ENCODE measurements around the gene MRPL53. TPM values are rescaled to one million over a fixed set of nuclear protein-coding genes. Genes with fewer than 3 reads are reported as not detected.

The MRPL53 gene
- polyA plus RNA-seq, 4 donors = 46.7 to 75.1 (median 54.3) TPM

DNA sequence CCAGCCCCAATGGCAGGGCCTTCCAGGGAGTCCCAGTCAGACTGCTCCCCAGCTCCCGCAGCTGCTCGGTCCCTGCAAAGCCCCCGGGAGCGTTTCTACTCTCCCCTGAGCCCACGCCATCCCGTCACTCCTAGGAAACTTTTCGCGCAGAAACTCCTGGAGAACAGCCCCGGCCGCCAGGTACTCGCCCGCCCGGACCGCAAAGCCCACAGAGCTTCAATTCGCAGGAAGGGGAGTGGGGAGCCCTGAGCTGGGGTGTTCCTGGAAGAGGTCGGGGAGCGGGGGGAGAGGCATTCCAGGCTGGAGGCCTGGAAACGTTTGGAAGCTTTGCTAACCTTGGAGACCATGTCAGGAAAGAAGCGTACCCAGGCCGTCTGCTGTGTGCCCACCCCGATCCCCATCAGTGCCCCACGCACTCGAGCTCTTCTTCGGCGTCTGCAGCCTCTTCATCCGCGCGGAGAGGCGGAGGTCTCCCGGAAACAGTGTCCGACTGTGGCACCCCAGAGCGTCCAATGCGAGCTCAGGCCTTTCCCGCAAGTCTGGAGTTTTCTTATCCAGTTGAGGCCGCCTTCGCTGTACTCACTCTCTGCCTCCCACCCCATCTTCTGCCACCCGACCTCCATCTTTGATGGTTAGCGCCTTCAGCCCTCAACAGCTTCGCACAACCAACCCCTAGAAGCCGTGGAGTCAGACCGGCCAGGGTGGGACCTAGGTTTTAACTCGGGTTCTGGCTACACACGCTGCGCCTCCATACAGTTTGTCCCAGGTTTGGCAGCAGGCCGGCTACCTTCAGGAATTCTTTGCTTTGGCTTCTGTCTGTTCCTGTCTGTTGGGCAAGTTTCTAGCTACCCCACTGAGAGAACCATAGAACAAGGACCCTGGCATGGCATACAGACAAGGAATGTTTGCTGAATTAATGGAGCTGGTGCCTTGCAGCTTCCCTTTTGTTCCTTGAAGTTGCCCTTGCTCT is 31.3 kb upstream of the MRPL53 start:
- Histone ChIP-seq H3K36me3 (ENCODE audit: control insufficient read depth in 3 of 3, insufficient read depth in 2 of 3, low read depth in 1 of 3, low read length in 3 of 3) (peaks cover 0 to 27% (median 0%) of the 10 kb centered on the region in 3 donors), H3K27me3 (ENCODE audit: control insufficient read depth in 3 of 3, insufficient read depth in 3 of 3, low read length in 3 of 3) (peaks cover 0 to 39% (median 0%) of the 10 kb centered on the region in 3 donors), H3K4me3 (ENCODE audit: low read depth in 1 of 3, low read length in 3 of 3) (peak overlapping the region; percentile 3 to 85 (median 82)), H3K9me3 (ENCODE audit: control insufficient read depth in 2 of 2, insufficient read depth in 1 of 2, low read depth in 1 of 2, low read length in 1 of 2) (no peaks in the 10 kb centered on the region), H3K27ac (ENCODE audit: low read depth in 1 of 3, low read length in 2 of 3) (peak overlapping the region; percentile 94 to 98 (median 97)), H3K4me1 (ENCODE audit: control insufficient read depth in 3 of 3, insufficient read depth in 2 of 3, low read depth in 1 of 3, low read length in 2 of 3) (peaks cover 3 to 55% (median 9%) of the 10 kb centered on the region in 3 donors)
- no peak for FAIRE-seq
- no peak for DNase-seq
- WGBS, 3 donors = 12 to 38% (median 26%) methylated on average over 43 to 45 of the region's 45 CpGs

DNA sequence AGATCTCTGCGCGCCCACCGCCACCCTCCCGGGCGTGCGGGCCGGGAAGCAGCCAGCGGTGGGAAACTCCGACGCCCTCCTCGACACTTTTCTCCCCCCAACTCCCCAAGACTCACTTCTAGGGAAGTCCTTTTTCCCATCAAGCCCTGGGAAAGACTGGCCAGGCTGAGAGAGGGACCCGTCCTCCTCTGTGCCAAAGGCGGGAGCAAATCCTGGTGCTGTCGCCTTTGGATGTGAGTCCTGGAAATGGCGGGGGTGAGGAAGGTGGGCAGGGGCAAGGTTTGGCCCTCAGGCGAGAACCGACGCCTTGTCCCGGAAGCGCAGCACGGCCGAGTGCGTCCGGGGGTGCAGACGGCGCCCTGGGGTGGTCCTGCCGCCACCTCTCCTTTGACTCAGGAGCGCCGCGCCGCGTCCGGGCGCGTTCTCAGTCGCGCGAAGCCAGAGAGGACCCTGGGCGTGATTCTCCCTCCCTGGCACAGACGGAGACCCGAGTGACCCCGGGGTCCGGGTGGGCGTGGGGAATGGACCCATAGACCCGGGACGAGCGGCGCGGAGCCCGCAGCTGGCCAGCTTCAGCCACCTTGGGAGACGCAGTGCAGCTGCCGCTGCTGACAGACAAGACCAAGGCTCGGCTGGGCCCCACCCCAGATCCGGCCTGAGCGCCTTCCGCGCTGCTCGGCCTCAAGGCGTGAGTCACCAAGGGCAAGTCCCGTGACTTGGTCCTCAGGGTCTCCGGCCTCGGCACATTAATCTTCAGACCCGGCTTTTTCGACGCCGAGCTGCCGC is 30.4 kb upstream of the MRPL53 start:
- Histone ChIP-seq H3K4me1 (ENCODE audit: control insufficient read depth in 3 of 3, insufficient read depth in 2 of 3, low read depth in 1 of 3, low read length in 2 of 3) (peaks cover 3 to 57% (median 6%) of the 10 kb centered on the region in 3 donors), H3K9me3 (ENCODE audit: control insufficient read depth in 2 of 2, insufficient read depth in 1 of 2, low read depth in 1 of 2, low read length in 1 of 2) (no peaks in the 10 kb centered on the region), H3K27ac (ENCODE audit: low read depth in 1 of 3, low read length in 2 of 3) (peak overlapping the region; percentile 94 to 98 (median 97)), H3K4me3 (ENCODE audit: low read depth in 1 of 3, low read length in 3 of 3) (peak overlapping the region; percentile 62 to 85 (median 82)), H3K36me3 (ENCODE audit: control insufficient read depth in 3 of 3, insufficient read depth in 2 of 3, low read depth in 1 of 3, low read length in 3 of 3) (peaks cover 0 to 29% (median 0%) of the 10 kb centered on the region in 3 donors), H3K27me3 (ENCODE audit: control insufficient read depth in 3 of 3, insufficient read depth in 3 of 3, low read length in 3 of 3) (peaks cover 0 to 39% (median 0%) of the 10 kb centered on the region in 3 donors)
- DNase-seq = peak; percentile 91 to 94
- 0 to 2% (median 2%) methylated on average over 62 to 67 of the region's 67 CpGs for WGBS, 3 donors
- no peak for FAIRE-seq

DNA sequence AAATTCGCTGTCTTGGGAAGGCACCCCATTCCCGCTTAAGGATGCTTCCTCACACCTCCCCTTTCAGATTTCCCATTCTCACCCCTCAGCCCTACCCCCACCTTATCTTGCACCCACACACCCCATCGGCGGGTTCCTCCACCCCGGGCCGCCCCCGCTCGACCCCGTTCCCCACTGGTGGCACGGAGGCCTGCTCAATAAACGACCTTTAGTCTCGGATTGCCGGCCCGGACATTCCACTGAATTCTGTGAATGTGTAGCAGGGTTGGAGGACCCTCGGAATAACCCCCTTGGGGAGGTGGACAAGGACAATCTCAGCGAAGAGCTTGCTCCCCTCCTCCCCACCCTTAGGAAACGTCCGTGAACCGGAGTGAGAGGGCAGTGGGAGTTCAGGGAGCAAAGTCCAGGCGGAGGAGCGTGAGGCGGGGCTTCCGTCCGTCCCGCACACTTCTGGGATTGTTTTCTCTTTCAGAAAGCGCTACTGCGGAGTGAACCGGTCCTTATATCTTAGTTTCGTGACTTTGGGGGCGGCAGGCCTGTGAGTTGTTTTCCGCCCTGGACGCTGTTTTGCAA is 29.8 kb upstream of the MRPL53 start:
- Histone ChIP-seq H3K27me3 (ENCODE audit: control insufficient read depth in 3 of 3, insufficient read depth in 3 of 3, low read length in 3 of 3) (peaks cover 0 to 46% (median 0%) of the 10 kb centered on the region in 3 donors), H3K4me3 (ENCODE audit: low read depth in 1 of 3, low read length in 3 of 3) (peak overlapping the region; percentile 62 to 85 (median 82)), H3K27ac (ENCODE audit: low read depth in 1 of 3, low read length in 2 of 3) (peak overlapping the region; percentile 94 to 98 (median 97)), H3K4me1 (ENCODE audit: control insufficient read depth in 3 of 3, insufficient read depth in 2 of 3, low read depth in 1 of 3, low read length in 2 of 3) (peaks cover 3 to 63% (median 6%) of the 10 kb centered on the region in 3 donors), H3K9me3 (ENCODE audit: control insufficient read depth in 2 of 2, insufficient read depth in 1 of 2, low read depth in 1 of 2, low read length in 1 of 2) (no peaks in the 10 kb centered on the region), H3K36me3 (ENCODE audit: control insufficient read depth in 3 of 3, insufficient read depth in 2 of 3, low read depth in 1 of 3, low read length in 3 of 3) (peaks cover 0 to 35% (median 0%) of the 10 kb centered on the region in 3 donors)
- 11 to 18% (median 14%) methylated on average over 32 of the region's 32 CpGs for WGBS, 3 donors
- peak; percentile 88 to 90 for DNase-seq
- no peak for FAIRE-seq

DNA sequence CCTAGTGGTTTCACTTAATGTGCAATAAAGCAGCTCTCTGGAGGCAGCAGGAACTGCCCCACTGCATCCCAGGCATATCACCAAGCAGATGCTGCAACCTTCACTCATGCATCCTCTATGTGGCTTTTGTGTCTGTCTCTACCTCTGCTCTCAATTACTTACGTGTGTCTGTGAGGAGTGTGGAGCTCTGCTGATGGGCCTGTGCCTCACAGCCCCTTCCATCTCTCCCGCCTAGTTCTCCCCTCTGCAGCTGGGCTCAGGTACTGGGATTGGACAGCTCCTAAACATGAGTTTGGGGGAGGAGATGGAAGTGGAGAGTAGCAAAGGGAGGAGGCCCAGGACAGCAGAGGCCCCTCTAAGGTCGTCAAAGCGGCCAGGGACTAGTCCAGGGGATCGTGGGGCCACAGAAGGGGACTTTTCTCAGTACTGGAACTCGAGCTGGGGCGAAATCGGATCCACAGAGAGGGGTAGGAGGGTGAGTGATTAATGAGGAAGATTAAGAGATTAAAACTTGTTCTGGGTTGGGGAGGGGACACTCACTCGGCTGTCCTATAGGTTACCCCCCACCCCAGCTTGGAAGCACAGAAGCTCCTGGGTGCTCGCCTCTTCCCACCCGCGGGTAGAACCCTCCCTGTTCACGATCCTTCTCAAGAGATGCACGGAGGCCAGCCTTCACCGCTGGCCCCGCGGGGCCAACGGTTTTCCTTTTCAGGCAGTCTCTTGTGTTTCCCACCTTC is 29.0 kb upstream of the MRPL53 start:
- 60 to 75% (median 74%) methylated on average over 18 of the region's 18 CpGs for WGBS, 3 donors
- Histone ChIP-seq H3K27ac (ENCODE audit: low read depth in 1 of 3, low read length in 2 of 3) (peak overlapping the region in 1 of 3 donors; percentile 98), H3K9me3 (ENCODE audit: control insufficient read depth in 2 of 2, insufficient read depth in 1 of 2, low read depth in 1 of 2, low read length in 1 of 2) (no peaks in the 10 kb centered on the region), H3K4me1 (ENCODE audit: control insufficient read depth in 3 of 3, insufficient read depth in 2 of 3, low read depth in 1 of 3, low read length in 2 of 3) (peaks cover 3 to 64% (median 6%) of the 10 kb centered on the region in 3 donors), H3K36me3 (ENCODE audit: control insufficient read depth in 3 of 3, insufficient read depth in 2 of 3, low read depth in 1 of 3, low read length in 3 of 3) (peaks cover 0 to 39% (median 0%) of the 10 kb centered on the region in 3 donors), H3K4me3 (ENCODE audit: low read depth in 1 of 3, low read length in 3 of 3) (peak overlapping the region in 2 of 3 donors; percentile 82 to 85), H3K27me3 (ENCODE audit: control insufficient read depth in 3 of 3, insufficient read depth in 3 of 3, low read length in 3 of 3) (peaks cover 0 to 49% (median 0%) of the 10 kb centered on the region in 3 donors)
- FAIRE-seq = no peak
- no peak for DNase-seq

DNA sequence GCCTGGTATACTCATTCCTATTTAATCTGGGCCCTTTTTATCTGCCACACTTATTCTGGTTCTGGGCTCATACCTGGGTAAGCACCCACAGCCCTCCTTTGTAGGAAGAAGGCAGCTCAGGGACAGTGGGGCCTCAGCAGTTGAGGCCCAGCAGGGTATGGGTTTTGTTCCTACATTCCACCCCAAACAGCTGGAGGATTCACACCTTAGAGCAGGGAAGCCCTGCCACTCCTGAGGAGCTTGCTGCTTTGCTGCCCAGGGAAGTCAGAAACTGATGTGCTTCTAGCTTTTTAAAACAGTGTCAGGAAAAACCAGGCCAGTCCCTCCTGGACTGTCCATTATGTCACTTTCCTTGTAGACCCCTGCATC is 28.1 kb upstream of the MRPL53 start:
- Histone ChIP-seq H3K4me3 (ENCODE audit: low read depth in 1 of 3, low read length in 3 of 3) (peak overlapping the region in 1 of 3 donors; percentile 82), H3K9me3 (ENCODE audit: control insufficient read depth in 2 of 2, insufficient read depth in 1 of 2, low read depth in 1 of 2, low read length in 1 of 2) (no peaks in the 10 kb centered on the region), H3K4me1 (ENCODE audit: control insufficient read depth in 3 of 3, insufficient read depth in 2 of 3, low read depth in 1 of 3, low read length in 2 of 3) (peaks cover 0 to 64% (median under 1%) of the 10 kb centered on the region in 3 donors), H3K27me3 (ENCODE audit: control insufficient read depth in 3 of 3, insufficient read depth in 3 of 3, low read length in 3 of 3) (peaks cover 0 to 49% (median 0%) of the 10 kb centered on the region in 3 donors), H3K36me3 (ENCODE audit: control insufficient read depth in 3 of 3, insufficient read depth in 2 of 3, low read depth in 1 of 3, low read length in 3 of 3) (peaks cover 0 to 37% (median 0%) of the 10 kb centered on the region in 3 donors), H3K27ac (ENCODE audit: low read depth in 1 of 3, low read length in 2 of 3) (peak overlapping the region in 1 of 3 donors; percentile 82)
- no peak for FAIRE-seq
- DNase-seq = no peak

DNA sequence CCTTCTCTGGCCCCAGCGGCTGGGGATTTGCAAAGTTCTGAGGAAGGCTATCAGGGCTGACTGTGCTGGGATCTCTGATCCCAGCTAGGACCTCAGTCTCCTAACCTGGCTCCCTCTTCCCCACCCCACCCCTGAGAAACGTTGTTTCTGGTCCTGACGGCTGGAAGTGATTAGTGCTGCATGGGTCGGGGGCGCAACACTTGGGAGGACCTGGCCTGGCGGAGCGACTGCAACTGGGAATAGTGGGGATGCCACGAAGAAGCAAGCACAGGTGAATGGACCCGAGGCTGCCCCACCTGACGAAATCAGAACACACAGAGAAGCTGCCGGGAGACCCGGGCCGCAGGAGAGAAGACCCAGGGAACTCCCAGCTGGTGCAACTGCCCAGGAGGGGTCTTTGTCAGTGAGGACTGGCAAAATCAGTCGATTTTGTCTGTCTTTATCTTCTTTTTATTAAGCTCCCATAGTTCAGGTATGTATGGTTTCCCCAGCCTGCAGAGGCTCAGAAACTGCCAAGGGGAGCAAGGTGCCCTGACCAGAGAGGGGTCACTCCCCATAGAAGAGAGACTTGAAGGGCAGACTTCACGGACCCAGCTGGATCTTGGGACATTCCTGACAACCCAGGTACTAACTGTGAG is 27.6 kb upstream of the MRPL53 start:
- WGBS, 3 donors = 38 to 52% (median 47%) methylated on average over 15 of the region's 15 CpGs
- no peak for FAIRE-seq
- no peaks in the 10 kb centered on the region for H3K9me3 ChIP-seq (ENCODE audit: control insufficient read depth in 2 of 2, insufficient read depth in 1 of 2, low read depth in 1 of 2, low read length in 1 of 2)
- peak overlapping the region in 1 of 3 donors; percentile 82 for H3K27ac ChIP-seq (ENCODE audit: low read depth in 1 of 3, low read length in 2 of 3)
- peak overlapping the region in 2 of 3 donors; percentile 59 to 82 for H3K4me3 ChIP-seq (ENCODE audit: low read depth in 1 of 3, low read length in 3 of 3)
- H3K4me1 ChIP-seq (ENCODE audit: control insufficient read depth in 3 of 3, insufficient read depth in 2 of 3, low read depth in 1 of 3, low read length in 2 of 3) = peaks cover 0 to 59% (median 0%) of the 10 kb centered on the region in 3 donors
- DNase-seq = no peak
- peaks cover 0 to 49% (median 0%) of the 10 kb centered on the region in 3 donors for H3K27me3 ChIP-seq (ENCODE audit: control insufficient read depth in 3 of 3, insufficient read depth in 3 of 3, low read length in 3 of 3)
- peaks cover 0 to 37% (median 0%) of the 10 kb centered on the region in 3 donors for H3K36me3 ChIP-seq (ENCODE audit: control insufficient read depth in 3 of 3, insufficient read depth in 2 of 3, low read depth in 1 of 3, low read length in 3 of 3)

DNA sequence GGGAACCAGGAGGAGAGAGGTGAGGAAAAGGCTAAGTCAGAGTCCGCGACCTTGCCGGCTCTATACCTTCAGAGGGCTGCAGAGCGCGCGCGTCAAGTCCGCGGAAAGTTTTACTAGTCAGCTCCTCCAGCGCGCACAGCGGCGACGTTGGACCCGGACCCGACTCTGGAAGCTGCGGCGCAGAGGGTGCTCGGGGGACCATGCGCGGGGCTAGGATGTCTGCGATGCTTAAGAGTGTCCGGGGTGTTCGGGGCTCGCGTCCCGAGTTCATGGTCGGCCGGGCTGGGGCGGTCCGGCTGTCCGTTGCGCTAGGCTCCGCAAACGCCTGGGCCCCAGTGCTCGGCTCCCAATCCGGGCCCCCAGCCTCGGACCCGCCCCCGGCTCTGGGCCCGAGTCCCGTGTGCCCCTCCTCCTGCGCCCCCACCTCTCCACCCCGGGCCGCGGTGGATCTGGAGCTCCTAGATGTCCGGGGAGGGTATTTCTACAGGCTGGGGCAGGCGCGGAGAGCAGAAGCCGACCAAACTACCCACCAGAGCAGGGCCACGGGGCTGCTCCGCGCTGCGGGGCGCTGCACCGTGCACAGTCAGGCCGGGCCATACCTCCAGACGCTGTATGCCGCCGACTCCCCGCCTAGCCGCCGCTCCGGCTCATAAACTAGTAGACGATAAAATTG is 26.9 kb upstream of the MRPL53 start, which contains the start of gene LBX2:
Gene LBX2 (minus strand): TSS at position 337 of the 673 bp plus-strand sequence. CDS start 66 bp downstream, at position 271.
- FAIRE-seq = no peak
- peak within 1 kb of the TSS; percentile 27 to 82 (median 59) for H3K4me3 ChIP-seq (ENCODE audit: low read depth in 1 of 3, low read length in 3 of 3)
- 2 to 6% (median 3%) methylated on average over 55 to 65 of the region's 65 CpGs for WGBS, 3 donors
- H3K36me3 ChIP-seq (ENCODE audit: control insufficient read depth in 3 of 3, insufficient read depth in 2 of 3, low read depth in 1 of 3, low read length in 3 of 3) = peaks cover 0 to 37% (median 0%) of the 10 kb centered on the region in 3 donors
- DNase-seq = peak; percentile 31 to 74
- H3K4me1 ChIP-seq (ENCODE audit: control insufficient read depth in 3 of 3, insufficient read depth in 2 of 3, low read depth in 1 of 3, low read length in 2 of 3) = peaks cover 0 to 53% (median 0%) of the 10 kb centered on the region in 3 donors
- H3K27me3 ChIP-seq (ENCODE audit: control insufficient read depth in 3 of 3, insufficient read depth in 3 of 3, low read length in 3 of 3) = peaks cover 0 to 49% (median 0%) of the 10 kb centered on the region in 3 donors
- H3K9me3 ChIP-seq (ENCODE audit: control insufficient read depth in 2 of 2, insufficient read depth in 1 of 2, low read depth in 1 of 2, low read length in 1 of 2) = no peaks in the 10 kb centered on the region
- peak within 1 kb of the TSS; percentile 3 to 82 (median 56) for H3K27ac ChIP-seq (ENCODE audit: low read depth in 1 of 3, low read length in 2 of 3)
